Measurements from ENCODE around the gene OCIAD1. TPM values are rescaled to one million over a fixed set of nuclear protein-coding genes. Genes with fewer than 3 reads are reported as not detected.
A peak's percentile ranks its signal among the peaks of the same experiment; 100 is the strongest.

The OCIAD1 gene, protein sequence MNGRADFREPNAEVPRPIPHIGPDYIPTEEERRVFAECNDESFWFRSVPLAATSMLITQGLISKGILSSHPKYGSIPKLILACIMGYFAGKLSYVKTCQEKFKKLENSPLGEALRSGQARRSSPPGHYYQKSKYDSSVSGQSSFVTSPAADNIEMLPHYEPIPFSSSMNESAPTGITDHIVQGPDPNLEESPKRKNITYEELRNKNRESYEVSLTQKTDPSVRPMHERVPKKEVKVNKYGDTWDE
- 100 to 1,000 TPM in 2 of 3 donors, 10 to 100 TPM in 1; 85.2 to 128 (median 101) TPM for total RNA-seq

- peaks cover 0 to 14% of the 10 kb centered on the region in 2 donors for H3K4me1 ChIP-seq
- peak within 1 kb of the TSS; percentile 96 for H3K27ac ChIP-seq
- no peaks in the 10 kb centered on the region for H3K36me3 ChIP-seq
- peak; percentile 95 to 98 for DNase-seq (ENCODE audit: low spot score in 2 of 2)
- H3K9me3 ChIP-seq = no peaks in the 10 kb centered on the region
- no peaks in the 10 kb centered on the region for H3K27me3 ChIP-seq
- TF ChIP-seq, protein P1, sequence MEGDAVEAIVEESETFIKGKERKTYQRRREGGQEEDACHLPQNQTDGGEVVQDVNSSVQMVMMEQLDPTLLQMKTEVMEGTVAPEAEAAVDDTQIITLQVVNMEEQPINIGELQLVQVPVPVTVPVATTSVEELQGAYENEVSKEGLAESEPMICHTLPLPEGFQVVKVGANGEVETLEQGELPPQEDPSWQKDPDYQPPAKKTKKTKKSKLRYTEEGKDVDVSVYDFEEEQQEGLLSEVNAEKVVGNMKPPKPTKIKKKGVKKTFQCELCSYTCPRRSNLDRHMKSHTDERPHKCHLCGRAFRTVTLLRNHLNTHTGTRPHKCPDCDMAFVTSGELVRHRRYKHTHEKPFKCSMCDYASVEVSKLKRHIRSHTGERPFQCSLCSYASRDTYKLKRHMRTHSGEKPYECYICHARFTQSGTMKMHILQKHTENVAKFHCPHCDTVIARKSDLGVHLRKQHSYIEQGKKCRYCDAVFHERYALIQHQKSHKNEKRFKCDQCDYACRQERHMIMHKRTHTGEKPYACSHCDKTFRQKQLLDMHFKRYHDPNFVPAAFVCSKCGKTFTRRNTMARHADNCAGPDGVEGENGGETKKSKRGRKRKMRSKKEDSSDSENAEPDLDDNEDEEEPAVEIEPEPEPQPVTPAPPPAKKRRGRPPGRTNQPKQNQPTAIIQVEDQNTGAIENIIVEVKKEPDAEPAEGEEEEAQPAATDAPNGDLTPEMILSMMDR (IDR thresholded peaks at IDR 0.05) = no peak
- TF ChIP-seq POLR2AphosphoS5 (IDR thresholded peaks at IDR 0.05) (peak; percentile 60 to 70 (median 64)), POLR2A (IDR thresholded peaks at IDR 0.05) (peak; percentile 24)
- peak within 1 kb of the TSS; percentile 79 to 92 (median 83) for H3K4me3 ChIP-seq
- intact Hi-C loops (cut with DNase I; ENCODE audit: low total_unique reads) = no loop called here
Measured at GRCh38 chr4:48830706-48831531, at the start of gene OCIAD1. TSS of gene OCIAD1 (plus strand) at chr4:48831088. CDS start at chr4:48832625, 1,537 bp downstream.

DNA sequence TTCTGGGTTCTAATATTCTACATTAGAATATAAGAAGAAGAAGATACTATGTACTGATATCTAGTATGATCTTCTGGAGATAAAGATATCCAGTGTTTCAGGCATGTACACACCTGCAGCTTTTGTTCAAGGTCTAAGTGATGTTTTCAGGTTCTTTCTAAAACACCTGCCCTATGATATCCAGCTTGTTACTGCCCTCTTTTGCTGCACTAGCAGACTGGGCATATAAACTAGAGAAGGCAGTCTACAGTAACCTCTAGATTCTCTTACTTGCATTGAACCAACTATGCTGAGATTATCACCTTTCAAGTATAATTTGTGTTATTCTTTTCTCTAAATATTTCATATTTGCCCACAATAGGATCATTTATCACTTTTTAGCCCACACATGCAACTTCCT is 48.9 kb upstream of the OCIAD1 start:
- Histone ChIP-seq H3K9me3 (no peaks in the 10 kb centered on the region), H3K27me3 (no peaks in the 10 kb centered on the region), H3K4me1 (no peaks in the 10 kb centered on the region), H3K27ac (no peak overlapping the region), H3K4me3 (no peak overlapping the region), H3K36me3 (no peaks in the 10 kb centered on the region)
- TF ChIP-seq POLR2A (IDR thresholded peaks at IDR 0.05) (no peak), POLR2AphosphoS5 (IDR thresholded peaks at IDR 0.05) (no peak)
- TF ChIP-seq, protein P1 (IDR thresholded peaks at IDR 0.05) = no peak
- intact Hi-C loops (cut with DNase I; ENCODE audit: low total_unique reads) = no loop called here
- DNase-seq (ENCODE audit: low spot score in 2 of 2) = no peak

- Histone ChIP-seq H3K27ac (no peak overlapping the region), H3K9me3 (no peaks in the 10 kb centered on the region), H3K4me3 (no peak overlapping the region), H3K36me3 (no peaks in the 10 kb centered on the region), H3K27me3 (no peaks in the 10 kb centered on the region), H3K4me1 (no peaks in the 10 kb centered on the region)
- intact Hi-C loops (cut with DNase I; ENCODE audit: low total_unique reads) = no loop called here
- no peak for TF ChIP-seq POLR2AphosphoS5 (IDR thresholded peaks at IDR 0.05)
- no peak for TF ChIP-seq POLR2A (IDR thresholded peaks at IDR 0.05)
- TF ChIP-seq, protein P1 (IDR thresholded peaks at IDR 0.05) = no peak
- no peak for DNase-seq (ENCODE audit: low spot score in 2 of 2)
Measured at GRCh38 chr4:48785302-48785701, 45.6 kb upstream of the OCIAD1 start.

DNA sequence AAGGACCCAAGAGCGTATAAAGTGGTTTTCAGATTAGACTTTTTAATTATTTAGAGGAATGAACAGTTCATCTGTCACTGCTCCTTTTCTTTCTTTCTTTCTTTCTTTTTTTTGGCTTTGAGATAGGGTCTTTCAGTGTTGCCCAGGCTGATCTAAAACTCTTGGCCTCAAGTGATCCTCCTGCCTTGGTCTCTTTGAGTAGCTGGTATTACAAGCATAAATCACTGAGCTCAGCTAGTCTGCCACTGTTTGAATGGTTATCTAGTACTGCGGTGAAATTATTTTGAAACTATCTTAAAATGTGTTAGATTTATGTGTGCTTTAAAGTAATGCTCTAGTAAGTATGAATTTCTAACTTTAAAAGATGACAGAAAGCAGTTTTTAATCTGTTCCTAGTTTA is 44.3 kb upstream of the OCIAD1 start:
- Histone ChIP-seq H3K27me3 (no peaks in the 10 kb centered on the region), H3K36me3 (no peaks in the 10 kb centered on the region), H3K4me3 (no peak overlapping the region), H3K9me3 (no peaks in the 10 kb centered on the region), H3K4me1 (no peaks in the 10 kb centered on the region), H3K27ac (no peak overlapping the region)
- DNase-seq (ENCODE audit: low spot score in 2 of 2) = no peak
- intact Hi-C loops (cut with DNase I; ENCODE audit: low total_unique reads) = no loop called here
- TF ChIP-seq POLR2A (IDR thresholded peaks at IDR 0.05) (no peak), POLR2AphosphoS5 (IDR thresholded peaks at IDR 0.05) (no peak)
- TF ChIP-seq, protein P1 (IDR thresholded peaks at IDR 0.05) = no peak

GRCh38 chr4:48787056-48787455 is 43.8 kb upstream of the OCIAD1 start:
- intact Hi-C loops (cut with DNase I; ENCODE audit: low total_unique reads) = no loop called here
- Histone ChIP-seq H3K4me1 (no peaks in the 10 kb centered on the region), H3K27me3 (no peaks in the 10 kb centered on the region), H3K36me3 (no peaks in the 10 kb centered on the region), H3K27ac (no peak overlapping the region), H3K9me3 (no peaks in the 10 kb centered on the region), H3K4me3 (no peak overlapping the region)
- TF ChIP-seq, protein P1 (IDR thresholded peaks at IDR 0.05) = no peak
- TF ChIP-seq POLR2AphosphoS5 (IDR thresholded peaks at IDR 0.05) = no peak
- no peak for TF ChIP-seq POLR2A (IDR thresholded peaks at IDR 0.05)
- no peak for DNase-seq (ENCODE audit: low spot score in 2 of 2)

Measured in breast epithelium (tissue), 4 donors.